Liver (tissue), 9 donors: ENCODE measurements around the gene TRA2A. TPM values are rescaled to one million over a fixed set of nuclear protein-coding genes. Genes with fewer than 3 reads are reported as not detected.

Experiments
- DNase-seq: peaks from one replicate; pipeline ENCODE4 v3.0.0-alpha.2; 2017; ENCODE audit warnings: low spot score
- H3K27ac ChIP-seq, 2 donors: one replicate each; pipeline ENCODE4 v1.7.0; 2013; ENCODE audit warnings: inconsistent platforms in 2 of 2, low read length in 2 of 2, control low read depth in 1 of 2, low read depth in 1 of 2, mild to moderate bottlenecking in 1 of 2
- H3K27me3 ChIP-seq, 4 donors: one replicate each; pipeline versions ENCODE4 v1.6.1 to v1.7.0; 2013; ENCODE audit warnings: low read length in 3 of 4, inconsistent platforms in 1 of 4, mild to moderate bottlenecking in 1 of 4, moderate library complexity in 1 of 4; ENCODE audit not compliant: control insufficient read depth in 4 of 4, insufficient read depth in 4 of 4
- H3K36me3 ChIP-seq, 4 donors: one replicate each; pipeline versions ENCODE4 v1.6.1 to v1.7.0; 2013; ENCODE audit warnings: low read length in 3 of 4, mild to moderate bottlenecking in 3 of 4, low read depth in 1 of 4, moderate library complexity in 1 of 4; ENCODE audit not compliant: control insufficient read depth in 4 of 4, insufficient read depth in 3 of 4
- H3K4me1 ChIP-seq, 4 donors: one replicate each; pipeline versions ENCODE4 v1.6.1 to v1.7.0; 2013; ENCODE audit warnings: low read length in 3 of 4, mild to moderate bottlenecking in 3 of 4, moderate library complexity in 1 of 4; ENCODE audit not compliant: control insufficient read depth in 4 of 4, insufficient read depth in 4 of 4
- H3K4me3 ChIP-seq, 3 donors: one replicate each; pipeline versions ENCODE4 v1.6.1 to v1.7.0; 2013; ENCODE audit warnings: low read length in 3 of 3, control low read depth in 1 of 3, low read depth in 1 of 3, mild to moderate bottlenecking in 1 of 3
- H3K9ac ChIP-seq, 2 donors: one replicate each; pipeline ENCODE4 v1.7.0; 2013; ENCODE audit warnings: low read length in 2 of 2, mild to moderate bottlenecking in 2 of 2, moderate library complexity in 2 of 2, control low read depth in 1 of 2, low read depth in 1 of 2
- H3K9me3 ChIP-seq, 4 donors: one replicate each; pipeline versions ENCODE4 v1.6.1 to v1.7.0; 2013; ENCODE audit warnings: low read length in 3 of 4; ENCODE audit not compliant: control insufficient read depth in 4 of 4
- CTCF ChIP-seq: fragments of 150-350 bp; IDR thresholded peaks from 2 replicates; pipeline ENCODE4 v1.5.1; 2017; ENCODE audit warnings: improper control_type of control experiment, low read depth, low read length; ENCODE audit not compliant: missing input control
- EGR1 ChIP-seq, 2 donors: IDR thresholded peaks; 2 replicates each; pipeline ENCODE4 v1.6.1; 2016 to 2018; ENCODE audit warnings: antibody characterized with exemption in 2 of 2, low read depth in 2 of 2
- JUND ChIP-seq, 2 donors: IDR thresholded peaks; 2 replicates each; pipeline ENCODE4 v1.6.1; 2016; ENCODE audit warnings: antibody characterized with exemption in 2 of 2
- NR2F2 ChIP-seq: IDR thresholded peaks from 2 replicates; pipeline ENCODE4 v1.6.1; 2016; ENCODE audit warnings: antibody characterized with exemption
- RXRA ChIP-seq, 2 donors: IDR thresholded peaks; 2 replicates each; pipeline ENCODE4 v1.6.1; 2017 to 2018; ENCODE audit warnings: antibody characterized with exemption in 2 of 2, mild to moderate bottlenecking in 1 of 2
- SP1 ChIP-seq: IDR thresholded peaks from 2 replicates; pipeline ENCODE4 v1.6.1; 2018; ENCODE audit warnings: antibody characterized with exemption, mild to moderate bottlenecking
- YY1 ChIP-seq: IDR thresholded peaks from 2 replicates; pipeline ENCODE4 v1.6.1; 2016; ENCODE audit warnings: antibody characterized with exemption, mild to moderate bottlenecking
- ZBTB33 ChIP-seq: IDR thresholded peaks from 2 replicates; pipeline ENCODE4 v1.6.1; 2016; ENCODE audit warnings: antibody characterized with exemption
- WGBS: extraction: QIAGEN DNeasy Blood & Tissue Kit; methylation state at CpG from one replicate; pipeline ENCODE4 v1.1.7; 2013; 5-methylcytosine and 5-hydroxymethylcytosine counted together
- polyA plus RNA-seq, 2 donors: library from polyadenylated mRNA; stranded (reverse) in 1 of 2; unstranded in 1 of 2; fragments of 200-250 nt in 1 of 2; fragments of >200 nt in 1 of 2; fragmentation: Nextera tagmentation in 1 of 2; extraction: Ambion mirVana in 1 of 2; gene quantifications; one replicate each; pipeline versions ENCODE4 v1.2.1 to v1.2.3, GENCODE V29; 2013 to 2015
- total RNA-seq, 2 donors: library from RNA; depleted of rRNA; stranded (reverse); fragments of >200 nt; gene quantifications; one replicate each; pipeline ENCODE4 v1.2.3, GENCODE V29; 2014
- TF ChIP-seq, protein P1 (sequence below): IDR thresholded peaks from 2 replicates; pipeline ENCODE4 v1.6.1; 2016; ENCODE audit warnings: antibody characterized with exemption
- TF ChIP-seq, protein P2 (sequence below): IDR thresholded peaks from 2 replicates; pipeline ENCODE4 v1.6.1; 2016; ENCODE audit warnings: antibody characterized with exemption, mild to moderate bottlenecking
- donor health status: healthy.
- donor health status: healthy.
- donor health status: healthy.
- donor health status: healthy.
- donor health status: healthy.

The TRA2A gene
- total and polyA plus RNA-seq, 4 donors = 13.7 to 25.9 (median 21.7) TPM

DNA sequence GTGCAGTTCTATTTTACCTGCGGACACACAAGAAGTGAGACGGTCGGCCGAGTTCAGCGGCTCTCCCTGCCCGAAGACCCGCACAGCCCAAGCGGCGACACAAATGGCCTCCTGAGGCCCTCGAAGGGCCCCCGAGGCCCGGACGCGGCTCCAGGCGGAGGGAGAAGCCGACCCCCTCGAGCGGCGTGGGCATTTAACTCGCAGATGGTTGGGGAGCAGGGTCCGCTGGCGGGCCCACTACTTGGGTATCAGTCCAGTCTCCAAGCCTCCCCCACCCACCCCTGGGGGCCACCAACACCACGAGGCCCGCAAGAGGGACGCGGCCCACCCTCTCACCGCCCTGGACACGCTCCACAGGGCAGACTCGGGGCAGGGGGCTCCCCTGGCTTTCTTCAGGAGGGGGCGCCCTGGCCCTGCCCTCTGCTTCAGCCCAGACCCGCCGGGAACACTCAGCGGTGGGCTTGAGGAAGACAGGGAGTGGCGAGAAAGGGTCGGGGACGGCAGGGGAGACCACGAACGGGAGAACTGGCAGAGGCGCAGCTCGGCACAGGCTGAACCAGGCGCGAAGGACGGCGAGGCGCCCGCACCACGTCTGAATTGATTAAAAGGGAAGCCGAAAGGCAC, 63.1 kb downstream of the TRA2A start (continued):
- TF ChIP-seq ZBTB33 = no peak
- TF ChIP-seq, protein P1, sequence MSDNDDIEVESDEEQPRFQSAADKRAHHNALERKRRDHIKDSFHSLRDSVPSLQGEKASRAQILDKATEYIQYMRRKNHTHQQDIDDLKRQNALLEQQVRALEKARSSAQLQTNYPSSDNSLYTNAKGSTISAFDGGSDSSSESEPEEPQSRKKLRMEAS = no peak

GRCh38 chr7:23467806-23468525, 63.8 kb downstream of the TRA2A start:
- Histone ChIP-seq H3K27ac (no peak overlapping the region), H3K4me3 (no peak overlapping the region), H3K9me3 (no peaks in the 10 kb centered on the region), H3K27me3 (peaks cover 10 to 36% (median 22%) of the 10 kb centered on the region in 4 donors), H3K9ac (no peak overlapping the region), H3K36me3 (no peaks in the 10 kb centered on the region), H3K4me1 (peaks cover 15 to 28% (median 23%) of the 10 kb centered on the region in 4 donors)
- 12% methylated on average over 32 of the region's 32 CpGs for WGBS
- peak; percentile 62 for DNase-seq
- TF ChIP-seq RXRA (IDR thresholded peaks at IDR 0.05) = no peak

DNA sequence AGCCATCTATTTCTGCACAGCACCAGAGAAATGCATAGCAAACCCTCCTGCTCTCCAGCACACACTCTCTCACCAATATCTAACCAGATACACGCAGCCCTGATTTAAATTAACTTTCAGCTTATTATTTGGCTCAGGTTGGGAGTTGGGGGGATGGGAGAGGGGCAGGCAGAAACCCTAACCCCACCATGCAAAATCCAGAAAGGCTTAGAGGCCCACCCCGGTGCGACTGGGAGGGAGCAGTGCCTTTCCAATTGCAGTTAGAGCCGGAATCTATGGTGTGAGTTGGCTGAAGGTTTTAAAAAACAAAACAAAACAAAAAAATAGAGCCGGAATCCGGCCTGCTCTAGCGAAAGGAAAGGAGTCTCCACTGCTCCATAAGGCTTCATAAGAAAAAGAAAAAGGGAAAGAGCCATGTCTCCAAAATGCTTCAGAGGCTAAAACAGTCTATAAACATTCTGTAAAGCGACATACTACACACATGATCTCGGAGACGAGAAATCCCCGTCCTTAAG, 64.4 kb downstream of the TRA2A start:
- Histone ChIP-seq H3K36me3 (no peaks in the 10 kb centered on the region), H3K9me3 (no peaks in the 10 kb centered on the region), H3K4me1 (peaks cover 15 to 28% (median 23%) of the 10 kb centered on the region in 4 donors), H3K4me3 (no peak overlapping the region), H3K27ac (no peak overlapping the region), H3K9ac (no peak overlapping the region), H3K27me3 (peaks cover 10 to 30% (median 21%) of the 10 kb centered on the region in 4 donors)
- WGBS = 41% methylated on average over 11 of the region's 11 CpGs
- no peak for DNase-seq
- no peak for TF ChIP-seq SP1
- no peak for TF ChIP-seq ZBTB33
- TF ChIP-seq CTCF = no peak

DNA sequence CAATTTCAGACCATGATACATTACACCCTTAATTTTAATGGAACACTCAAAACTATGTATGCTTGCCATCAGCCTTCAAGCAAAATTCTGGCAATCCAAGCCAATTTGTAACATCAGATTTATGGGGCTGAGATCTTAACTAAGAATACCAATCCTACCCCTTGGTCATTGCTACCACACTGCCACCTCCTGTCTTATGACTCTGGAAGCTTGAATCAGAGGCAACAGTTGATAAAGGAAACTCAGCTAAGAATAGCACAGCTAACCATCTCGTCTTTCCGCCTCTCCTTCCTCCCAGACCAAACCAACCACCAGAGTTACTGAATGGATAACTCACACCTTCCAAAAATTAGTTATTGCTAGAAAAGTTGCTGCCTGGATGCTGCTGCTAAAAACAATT, 68.9 kb downstream of the TRA2A start:
- H3K36me3 ChIP-seq = no peaks in the 10 kb centered on the region
- no peak overlapping the region for H3K9ac ChIP-seq
- 38% methylated on average over 2 of the region's 2 CpGs for WGBS
- H3K4me1 ChIP-seq = peaks cover 0 to 2% (median 0%) of the 10 kb centered on the region in 4 donors
- no peak for DNase-seq
- no peak overlapping the region for H3K27ac ChIP-seq
- H3K27me3 ChIP-seq = peaks cover 9 to 22% (median 13%) of the 10 kb centered on the region in 4 donors
- H3K4me3 ChIP-seq = no peak overlapping the region
- no peaks in the 10 kb centered on the region for H3K9me3 ChIP-seq
- no peak for TF ChIP-seq JUND (IDR thresholded peaks at IDR 0.05)
- TF ChIP-seq CTCF = peak; percentile 33
- no peak for TF ChIP-seq NR2F2
- TF ChIP-seq, protein P2, sequence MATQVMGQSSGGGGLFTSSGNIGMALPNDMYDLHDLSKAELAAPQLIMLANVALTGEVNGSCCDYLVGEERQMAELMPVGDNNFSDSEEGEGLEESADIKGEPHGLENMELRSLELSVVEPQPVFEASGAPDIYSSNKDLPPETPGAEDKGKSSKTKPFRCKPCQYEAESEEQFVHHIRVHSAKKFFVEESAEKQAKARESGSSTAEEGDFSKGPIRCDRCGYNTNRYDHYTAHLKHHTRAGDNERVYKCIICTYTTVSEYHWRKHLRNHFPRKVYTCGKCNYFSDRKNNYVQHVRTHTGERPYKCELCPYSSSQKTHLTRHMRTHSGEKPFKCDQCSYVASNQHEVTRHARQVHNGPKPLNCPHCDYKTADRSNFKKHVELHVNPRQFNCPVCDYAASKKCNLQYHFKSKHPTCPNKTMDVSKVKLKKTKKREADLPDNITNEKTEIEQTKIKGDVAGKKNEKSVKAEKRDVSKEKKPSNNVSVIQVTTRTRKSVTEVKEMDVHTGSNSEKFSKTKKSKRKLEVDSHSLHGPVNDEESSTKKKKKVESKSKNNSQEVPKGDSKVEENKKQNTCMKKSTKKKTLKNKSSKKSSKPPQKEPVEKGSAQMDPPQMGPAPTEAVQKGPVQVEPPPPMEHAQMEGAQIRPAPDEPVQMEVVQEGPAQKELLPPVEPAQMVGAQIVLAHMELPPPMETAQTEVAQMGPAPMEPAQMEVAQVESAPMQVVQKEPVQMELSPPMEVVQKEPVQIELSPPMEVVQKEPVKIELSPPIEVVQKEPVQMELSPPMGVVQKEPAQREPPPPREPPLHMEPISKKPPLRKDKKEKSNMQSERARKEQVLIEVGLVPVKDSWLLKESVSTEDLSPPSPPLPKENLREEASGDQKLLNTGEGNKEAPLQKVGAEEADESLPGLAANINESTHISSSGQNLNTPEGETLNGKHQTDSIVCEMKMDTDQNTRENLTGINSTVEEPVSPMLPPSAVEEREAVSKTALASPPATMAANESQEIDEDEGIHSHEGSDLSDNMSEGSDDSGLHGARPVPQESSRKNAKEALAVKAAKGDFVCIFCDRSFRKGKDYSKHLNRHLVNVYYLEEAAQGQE = no peak
- no peak for TF ChIP-seq EGR1 (IDR thresholded peaks at IDR 0.05; ENCODE audit: low read depth in 2 of 2)
- no peak for TF ChIP-seq YY1
